ENCODE results near the gene PTMS. TPM values are rescaled to one million over a fixed set of nuclear protein-coding genes. Genes with fewer than 3 reads are reported as not detected.

PTMS gene
- total and polyA plus RNA-seq, 2 donors (not counting 3 experiments of a cell fraction or from before 2014, with no cell fraction given) = 555 to 661 TPM

- Histone ChIP-seq H3K4me3 (replicated peaks in 1 of 3; ENCODE audit: insufficient read depth in 1 of 3, low read depth in 1 of 3, low read length in 3 of 3) (no peak overlapping the region), H3K27ac (ENCODE audit: insufficient read depth, low read depth, low read length) (no peak overlapping the region), H3K4me1 (ENCODE audit: control insufficient read depth, extremely low read depth, insufficient read depth, low read length) (peaks cover 5% of the 10 kb centered on the region), H3K9me1 (replicated peaks; ENCODE audit: control insufficient read depth, extremely low read depth, insufficient read depth, low read length) (no peaks in the 10 kb centered on the region), H4K20me1 (replicated peaks; ENCODE audit: control insufficient read depth, extremely low read depth, insufficient read depth, low read length) (no peaks in the 10 kb centered on the region), H3K36me3 (ENCODE audit: control insufficient read depth in 2 of 2, extremely low read depth in 1 of 2, insufficient read depth in 2 of 2, low read length in 2 of 2) (peaks cover 0 to 25% of the 10 kb centered on the region in 2 experiments), H3K9me3 (replicated peaks; ENCODE audit: control insufficient read depth, insufficient read depth, low read length) (no peaks in the 10 kb centered on the region), H3K9ac (replicated peaks; ENCODE audit: extremely low read depth, insufficient read depth, low read length) (no peak overlapping the region), H2AFZ (ENCODE audit: low read depth, low read length) (no peak overlapping the region), H3K27me3 (ENCODE audit: control insufficient read depth in 2 of 2, insufficient read depth in 2 of 2, low read length in 2 of 2) (no peaks in the 10 kb centered on the region), H3K4me2 (ENCODE audit: insufficient read depth, low read length) (no peak overlapping the region), H3K79me2 (ENCODE audit: control insufficient read depth, insufficient read depth, low read length) (peaks cover 2% of the 10 kb centered on the region)
- FAIRE-seq (no peak), DNase-seq (ENCODE audit: low read depth, low spot score) (no peak)
- CTCF ChIA-PET = interaction anchor here (2.4 to 7.7 kb wide), 2 partner anchors 7 to 21 kb away, joined by 17 to 70 read pairs; partner anchors contain the start of genes MLF2 and PTMS
- intact Hi-C loops (cut with micrococcal nuclease) = loop anchor here (5.0 kb wide), 1 partner anchor 87 kb away; the partner anchor contains the start of gene ZNF384
- dilution Hi-C loops (cut with MboI; ENCODE audit: extremely low pct_ligation_motif_present, low sequenced_read_pairs) = no loop called here
- POLR2A ChIA-PET = no interaction called here
- no TSS peak for BruUV-seq (replicated peaks)
- TF ChIP-seq MYC (IDR thresholded peaks at IDR 0.05; ENCODE audit: low read depth, low read length) (no peak), GATA2 (IDR thresholded peaks at IDR 0.05; ENCODE audit: insufficient read depth, insufficient read length, low read depth, low read length) (no peak), POLR2AphosphoS5 (IDR thresholded peaks at IDR 0.05; ENCODE audit: insufficient read depth, low read depth, low read length) (no peak), MAX (IDR thresholded peaks at IDR 0.05; ENCODE audit: insufficient read depth, insufficient read length) (no peak), POLR2A (IDR thresholded peaks at IDR 0.05; ENCODE audit: low read depth, low read length) (no peak), EZH2 (IDR thresholded peaks at IDR 0.05; ENCODE audit: borderline replicate concordance, low read depth, low read length, severe bottlenecking) (no peak), FOS (IDR thresholded peaks at IDR 0.05; ENCODE audit: borderline replicate concordance, insufficient read depth, low read length) (no peak), JUN (IDR thresholded peaks at IDR 0.05; ENCODE audit: borderline replicate concordance, insufficient read depth, insufficient read length, low read depth) (no peak), CTCF (IDR thresholded peaks at IDR 0.05; ENCODE audit: extremely low read depth in 1 of 2, insufficient read depth in 1 of 2, low read depth in 1 of 2, low read length in 2 of 2) (no peak)
Observed at GRCh38 chr12:6774499-6775062, 8.4 kb downstream of the PTMS start.
